GM12878 (cell line): ENCODE data around the gene CNTN2. TPM values are rescaled to one million over a fixed set of nuclear protein-coding genes. Genes with fewer than 3 reads are reported as not detected.
A peak's percentile ranks its signal among the peaks of the same experiment; 100 is the strongest.

Experiments
- BACH1 ChIP-seq: fragments of 450-650 bp; IDR thresholded peaks from 2 replicates; pipeline ENCODE4 v1.6.1; 2017; ENCODE audit warnings: mild to moderate bottlenecking, borderline replicate concordance
- BRCA1 ChIP-seq: IDR thresholded peaks from 2 replicates; pipeline ENCODE4 v1.6.1; 2011; ENCODE audit warnings: low read depth, low read length, improper control_type of control experiment
- CBX5 ChIP-seq: sonication (generic); IDR thresholded peaks from 2 replicates; pipeline ENCODE4 v1.6.1; 2016; ENCODE audit warnings: low read depth, moderate library complexity, mild to moderate bottlenecking, inconsistent platforms
- CEBPZ ChIP-seq: fragments of 150-350 bp; IDR thresholded peaks from 2 replicates; pipeline ENCODE4 v1.6.1; 2016; ENCODE audit warnings: low read depth, low read length
- E2F4 ChIP-seq: IDR thresholded peaks from 2 replicates; pipeline ENCODE4 v1.6.1; 2012; ENCODE audit warnings: low read depth, low read length, improper control_type of control experiment
- HDAC6 ChIP-seq: fragments of 200-600 bp; sonication (generic); IDR thresholded peaks from one replicate; pipeline ENCODE4 v1.8.0; 2017; ENCODE audit warnings: antibody characterized with exemption; ENCODE audit not compliant: unreplicated experiment
- NFYA ChIP-seq: IDR thresholded peaks from 2 replicates; pipeline ENCODE4 v1.6.1; 2011; ENCODE audit warnings: low read depth, mild to moderate bottlenecking, low read length, improper control_type of control experiment, borderline replicate concordance
- PBX3 ChIP-seq: IDR thresholded peaks from 2 replicates; pipeline ENCODE4 v1.6.1; 2011; ENCODE audit warnings: mild to moderate bottlenecking, low read depth, low read length, moderate library complexity; ENCODE audit not compliant: insufficient replicate concordance
- POU2F2 ChIP-seq: IDR thresholded peaks from 3 replicates; pipeline ENCODE4 v1.6.1; 2011; ENCODE audit warnings: low read depth, mild to moderate bottlenecking, low read length, borderline replicate concordance
- SIX5 ChIP-seq: IDR thresholded peaks from 2 replicates; pipeline ENCODE4 v1.6.1; 2011; ENCODE audit warnings: mild to moderate bottlenecking, low read depth, low read length, moderate library complexity; ENCODE audit not compliant: severe bottlenecking
- SPI1 ChIP-seq: IDR thresholded peaks from 2 replicates; pipeline ENCODE4 v1.6.1; 2011; ENCODE audit warnings: low read depth, mild to moderate bottlenecking, low read length, moderate library complexity, borderline replicate concordance; ENCODE audit not compliant: insufficient read depth
- YY1 ChIP-seq: IDR thresholded peaks from 2 replicates; pipeline ENCODE4 v1.6.1; 2011; ENCODE audit warnings: low read depth, mild to moderate bottlenecking, low read length
- ZNF24 ChIP-seq: fragments of 450-650 bp; IDR thresholded peaks from 2 replicates; pipeline ENCODE4 v1.6.1; 2017; ENCODE audit warnings: antibody characterized with exemption, mild to moderate bottlenecking
- polyA plus RNA-seq, 11 experiments: library from polyadenylated mRNA; depleted of rRNA in 4 of 11; unstranded in 6 of 11; stranded (reverse) in 5 of 11; fragments of >200 nt; fragmentation: Nextera tagmentation in 4 of 11; fragmentation: Illumina TruSeq in 1 of 11; extraction: Ambion mirVana in 4 of 11; extraction: Trizol in 1 of 11; gene quantifications; 1 replicate in 1 of 11; 2 replicates in 10 of 11; pipeline versions ENCODE4 v1.2.1 to v1.2.3, GENCODE V29; 2011 to 2016; ENCODE audit warnings: inconsistent platforms in 2 of 11, missing spikeins in 2 of 11, low read depth in 1 of 11
- total RNA-seq, 4 experiments: library from RNA; depleted of rRNA in 3 of 4; stranded (reverse); fragments of >200 nt in 3 of 4; fragmentation: Illumina TruSeq in 1 of 4; extraction: Trizol in 1 of 4; gene quantifications; 2 replicates each; pipeline versions ENCODE4 v1.2.1 to v1.2.3, GENCODE V29; 2013 to 2021
- TF ChIP-seq, protein P1 (sequence below): fragments of 450-650 bp; IDR thresholded peaks from 2 replicates; pipeline ENCODE4 v1.6.1; 2017; ENCODE audit warnings: antibody characterized with exemption, mild to moderate bottlenecking, moderate library complexity
- TF ChIP-seq, protein P2 (sequence below): fragments of 450-650 bp; IDR thresholded peaks from 2 replicates; pipeline ENCODE4 v1.6.1; 2017; ENCODE audit warnings: mild to moderate bottlenecking, moderate library complexity
- TF ChIP-seq, protein P3 (sequence below): fragments of 450-650 bp; IDR thresholded peaks from 2 replicates; pipeline ENCODE4 v1.6.1; 2017; ENCODE audit warnings: borderline replicate concordance

Gene CNTN2
- total and polyA plus RNA-seq, 10 of the 15 experiments (the other 5 are each of a cell fraction or from before 2014, with no cell fraction given): 0.03 TPM; not detected in 9

DNA sequence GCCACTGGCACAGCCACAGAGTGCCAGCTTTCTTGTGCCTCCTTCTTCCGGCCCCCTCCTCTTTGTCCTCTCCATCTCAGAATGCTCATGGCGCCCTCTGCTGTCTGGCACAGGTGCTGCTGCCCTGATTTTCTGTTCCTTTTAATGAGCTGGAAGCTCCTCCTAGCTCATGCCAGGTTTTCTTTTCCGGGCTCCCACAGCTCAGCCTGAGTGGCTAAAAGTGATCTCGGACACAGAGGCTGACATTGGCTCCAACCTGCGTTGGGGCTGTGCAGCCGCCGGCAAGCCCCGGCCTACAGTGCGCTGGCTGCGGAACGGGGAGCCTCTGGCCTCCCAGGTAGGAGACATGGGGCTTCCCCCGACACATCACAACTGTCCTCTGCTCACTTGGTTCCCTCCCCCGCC lies 18.7 kb downstream of the CNTN2 start (continued):
- TF ChIP-seq, protein P1, sequence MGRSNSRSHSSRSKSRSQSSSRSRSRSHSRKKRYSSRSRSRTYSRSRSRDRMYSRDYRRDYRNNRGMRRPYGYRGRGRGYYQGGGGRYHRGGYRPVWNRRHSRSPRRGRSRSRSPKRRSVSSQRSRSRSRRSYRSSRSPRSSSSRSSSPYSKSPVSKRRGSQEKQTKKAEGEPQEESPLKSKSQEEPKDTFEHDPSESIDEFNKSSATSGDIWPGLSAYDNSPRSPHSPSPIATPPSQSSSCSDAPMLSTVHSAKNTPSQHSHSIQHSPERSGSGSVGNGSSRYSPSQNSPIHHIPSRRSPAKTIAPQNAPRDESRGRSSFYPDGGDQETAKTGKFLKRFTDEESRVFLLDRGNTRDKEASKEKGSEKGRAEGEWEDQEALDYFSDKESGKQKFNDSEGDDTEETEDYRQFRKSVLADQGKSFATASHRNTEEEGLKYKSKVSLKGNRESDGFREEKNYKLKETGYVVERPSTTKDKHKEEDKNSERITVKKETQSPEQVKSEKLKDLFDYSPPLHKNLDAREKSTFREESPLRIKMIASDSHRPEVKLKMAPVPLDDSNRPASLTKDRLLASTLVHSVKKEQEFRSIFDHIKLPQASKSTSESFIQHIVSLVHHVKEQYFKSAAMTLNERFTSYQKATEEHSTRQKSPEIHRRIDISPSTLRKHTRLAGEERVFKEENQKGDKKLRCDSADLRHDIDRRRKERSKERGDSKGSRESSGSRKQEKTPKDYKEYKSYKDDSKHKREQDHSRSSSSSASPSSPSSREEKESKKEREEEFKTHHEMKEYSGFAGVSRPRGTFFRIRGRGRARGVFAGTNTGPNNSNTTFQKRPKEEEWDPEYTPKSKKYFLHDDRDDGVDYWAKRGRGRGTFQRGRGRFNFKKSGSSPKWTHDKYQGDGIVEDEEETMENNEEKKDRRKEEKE: no peak
- TF ChIP-seq NFYA: no peak
- no peak for TF ChIP-seq CEBPZ
- TF ChIP-seq, protein P2, sequence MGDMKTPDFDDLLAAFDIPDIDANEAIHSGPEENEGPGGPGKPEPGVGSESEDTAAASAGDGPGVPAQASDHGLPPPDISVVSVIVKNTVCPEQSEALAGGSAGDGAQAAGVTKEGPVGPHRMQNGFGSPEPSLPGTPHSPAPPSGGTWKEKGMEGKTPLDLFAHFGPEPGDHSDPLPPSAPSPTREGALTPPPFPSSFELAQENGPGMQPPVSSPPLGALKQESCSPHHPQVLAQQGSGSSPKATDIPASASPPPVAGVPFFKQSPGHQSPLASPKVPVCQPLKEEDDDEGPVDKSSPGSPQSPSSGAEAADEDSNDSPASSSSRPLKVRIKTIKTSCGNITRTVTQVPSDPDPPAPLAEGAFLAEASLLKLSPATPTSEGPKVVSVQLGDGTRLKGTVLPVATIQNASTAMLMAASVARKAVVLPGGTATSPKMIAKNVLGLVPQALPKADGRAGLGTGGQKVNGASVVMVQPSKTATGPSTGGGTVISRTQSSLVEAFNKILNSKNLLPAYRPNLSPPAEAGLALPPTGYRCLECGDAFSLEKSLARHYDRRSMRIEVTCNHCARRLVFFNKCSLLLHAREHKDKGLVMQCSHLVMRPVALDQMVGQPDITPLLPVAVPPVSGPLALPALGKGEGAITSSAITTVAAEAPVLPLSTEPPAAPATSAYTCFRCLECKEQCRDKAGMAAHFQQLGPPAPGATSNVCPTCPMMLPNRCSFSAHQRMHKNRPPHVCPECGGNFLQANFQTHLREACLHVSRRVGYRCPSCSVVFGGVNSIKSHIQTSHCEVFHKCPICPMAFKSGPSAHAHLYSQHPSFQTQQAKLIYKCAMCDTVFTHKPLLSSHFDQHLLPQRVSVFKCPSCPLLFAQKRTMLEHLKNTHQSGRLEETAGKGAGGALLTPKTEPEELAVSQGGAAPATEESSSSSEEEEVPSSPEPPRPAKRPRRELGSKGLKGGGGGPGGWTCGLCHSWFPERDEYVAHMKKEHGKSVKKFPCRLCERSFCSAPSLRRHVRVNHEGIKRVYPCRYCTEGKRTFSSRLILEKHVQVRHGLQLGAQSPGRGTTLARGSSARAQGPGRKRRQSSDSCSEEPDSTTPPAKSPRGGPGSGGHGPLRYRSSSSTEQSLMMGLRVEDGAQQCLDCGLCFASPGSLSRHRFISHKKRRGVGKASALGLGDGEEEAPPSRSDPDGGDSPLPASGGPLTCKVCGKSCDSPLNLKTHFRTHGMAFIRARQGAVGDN: no peak
- no peak for TF ChIP-seq POU2F2
- TF ChIP-seq PBX3: no peak
- TF ChIP-seq SPI1: 0 out of 2 replicates have a peak, but pooled peaks have one; percentile 1
- TF ChIP-seq SIX5: no peak
- no peak for TF ChIP-seq HDAC6
- TF ChIP-seq BRCA1: no peak
- TF ChIP-seq ZNF24: no peak
- no peak for TF ChIP-seq CBX5
- TF ChIP-seq E2F4: no peak
- TF ChIP-seq, protein P3, sequence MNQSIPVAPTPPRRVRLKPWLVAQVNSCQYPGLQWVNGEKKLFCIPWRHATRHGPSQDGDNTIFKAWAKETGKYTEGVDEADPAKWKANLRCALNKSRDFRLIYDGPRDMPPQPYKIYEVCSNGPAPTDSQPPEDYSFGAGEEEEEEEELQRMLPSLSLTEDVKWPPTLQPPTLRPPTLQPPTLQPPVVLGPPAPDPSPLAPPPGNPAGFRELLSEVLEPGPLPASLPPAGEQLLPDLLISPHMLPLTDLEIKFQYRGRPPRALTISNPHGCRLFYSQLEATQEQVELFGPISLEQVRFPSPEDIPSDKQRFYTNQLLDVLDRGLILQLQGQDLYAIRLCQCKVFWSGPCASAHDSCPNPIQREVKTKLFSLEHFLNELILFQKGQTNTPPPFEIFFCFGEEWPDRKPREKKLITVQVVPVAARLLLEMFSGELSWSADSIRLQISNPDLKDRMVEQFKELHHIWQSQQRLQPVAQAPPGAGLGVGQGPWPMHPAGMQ: no peak
- TF ChIP-seq BACH1: no peak
- peak; percentile 53; the same call in 1 of the 2 replicates for TF ChIP-seq YY1
